ENCODE results near the gene POR. TPM values are rescaled to one million over a fixed set of nuclear protein-coding genes. Genes with fewer than 3 reads are reported as not detected.
A peak's percentile ranks its signal among the peaks of the same experiment; 100 is the strongest.

The POR gene
- total RNA-seq, 5 donors from 2014 or later (not counting 1 experiment from before 2014, with no cell fraction given): 41.1 to 83.3 (median 58.8) TPM

DNA sequence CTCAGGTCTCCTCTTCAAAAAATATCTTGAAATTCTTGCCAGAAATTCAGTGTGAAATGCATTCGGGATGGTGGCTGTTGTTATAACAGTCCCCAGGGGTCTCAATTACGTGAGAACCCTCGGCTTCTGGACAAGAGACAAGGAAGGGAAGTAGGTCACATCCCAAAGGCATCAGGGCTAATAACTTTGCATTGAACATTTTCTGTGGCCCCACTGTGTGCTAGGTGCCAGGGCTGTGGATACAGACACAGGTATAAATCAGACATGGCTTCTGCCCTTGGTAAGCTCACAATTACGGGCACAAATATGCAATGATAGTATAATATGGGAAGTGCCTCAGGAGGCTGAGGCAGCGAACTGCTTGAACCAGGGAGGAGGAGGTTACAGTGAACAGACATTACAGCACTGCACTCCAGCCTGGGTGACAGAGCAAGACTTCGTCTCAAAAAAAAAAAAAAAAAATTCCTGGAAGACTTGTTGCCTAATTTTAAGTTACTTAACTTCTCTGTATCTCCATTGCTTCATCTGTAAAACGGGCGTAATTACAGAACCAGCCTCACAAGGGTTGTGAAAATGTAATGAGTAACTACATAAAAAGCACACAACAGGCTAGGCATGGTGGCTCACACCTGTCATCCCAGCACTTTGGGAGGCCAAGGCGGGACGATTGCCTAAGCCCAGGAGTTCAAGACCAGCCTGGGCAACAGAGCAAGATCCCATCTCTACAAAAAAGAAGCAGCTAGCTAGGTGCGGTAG is 38.7 kb upstream of the POR start:
- Mint-ChIP-seq H3K27ac (no peak overlapping the region), H3K27me3 (no peaks in the 10 kb centered on the region), H3K9me3 (no peaks in the 10 kb centered on the region), H3K4me1 (peaks cover 25 to 29% (median 28%) of the 10 kb centered on the region in 3 donors), H3K36me3 (peaks cover 2% of the 10 kb centered on the region), H3K4me3 (no peak overlapping the region)
- Histone ChIP-seq H3K27me3 (replicated peaks in 1 of 2; ENCODE audit: control insufficient read depth in 2 of 2, extremely low read depth in 1 of 2, insufficient read depth in 2 of 2, low read length in 1 of 2) (no peaks in the 10 kb centered on the region), H3K9me3 (no peaks in the 10 kb centered on the region), H3K36me3 (ENCODE audit: control insufficient read depth in 2 of 2, extremely low read depth in 1 of 2, insufficient read depth in 1 of 2, low read length in 1 of 2) (peaks cover 0 to 2% of the 10 kb centered on the region in 2 donors), H3K4me3 (ENCODE audit: control insufficient read depth in 1 of 2, extremely low read depth in 1 of 2, low read length in 1 of 2) (no peak overlapping the region), H3K27ac (ENCODE audit: low read length) (no peak overlapping the region), H3K4me1 (ENCODE audit: control insufficient read depth in 1 of 2, extremely low read depth in 1 of 2, insufficient read depth in 2 of 2, low read length in 2 of 2) (peaks cover 15 to 23% of the 10 kb centered on the region in 2 experiments)
- no peak for DNase-seq
- POLR2A ChIA-PET: interaction anchor here in 1 of 2 donors (0.6 kb wide), 1 partner anchor 10 kb away, joined by 3 read pairs; no protein-coding TSS in a partner anchor
- ATAC-seq (replicated peaks in 1 of 4): no peak
- WGBS (ENCODE audit: insufficient coverage): 98% methylated on average over 4 of the region's 11 CpGs
- CTCF ChIA-PET: no interaction called here

GRCh38 chr7:75878312-75878768 is 36.6 kb upstream of the POR start:
- Histone ChIP-seq H3K4me3 (ENCODE audit: control insufficient read depth in 1 of 2, extremely low read depth in 1 of 2, low read length in 1 of 2) (peak overlapping the region; percentile 35 to 60), H3K9me3 (no peaks in the 10 kb centered on the region), H3K36me3 (ENCODE audit: control insufficient read depth in 2 of 2, extremely low read depth in 1 of 2, insufficient read depth in 1 of 2, low read length in 1 of 2) (peaks cover 17 to 20% of the 10 kb centered on the region in 2 donors), H3K27me3 (replicated peaks in 1 of 2; ENCODE audit: control insufficient read depth in 2 of 2, extremely low read depth in 1 of 2, insufficient read depth in 2 of 2, low read length in 1 of 2) (no peaks in the 10 kb centered on the region), H3K4me1 (ENCODE audit: control insufficient read depth in 1 of 2, extremely low read depth in 1 of 2, insufficient read depth in 2 of 2, low read length in 2 of 2) (peaks cover 15 to 34% of the 10 kb centered on the region in 2 experiments), H3K27ac (ENCODE audit: low read length) (peak overlapping the region; percentile 82)
- no peaks in the 10 kb centered on the region for H3K27me3 Mint-ChIP-seq
- H3K9me3 Mint-ChIP-seq: no peaks in the 10 kb centered on the region
- DNase-seq (no peak), ATAC-seq (replicated peaks in 1 of 4) (peak in 2 of 4 experiments; percentile 41 to 50)
- H3K4me3 Mint-ChIP-seq: peak overlapping the region; percentile 96 to 99 (median 97)
- CTCF ChIA-PET: interaction anchor here (0.6 to 1.0 kb wide), 3 partner anchors 12 to 38 kb away, joined by 3 to 5 read pairs (median 4); no protein-coding TSS in a partner anchor
- H3K4me1 Mint-ChIP-seq: peaks cover 30 to 43% (median 40%) of the 10 kb centered on the region in 3 donors
- POLR2A ChIA-PET: interaction anchor here (0.5 to 1.5 kb wide), 7 partner anchors 25 to 139 kb away, joined by 3 to 12 read pairs (median 4); partner anchors contain the start of gene HIP1 (in 1 of the 2)
- peak overlapping the region; percentile 92 to 93 for H3K27ac Mint-ChIP-seq
- 46% methylated on average over 3 of the region's 10 CpGs for WGBS (ENCODE audit: insufficient coverage)
- peaks cover 16% of the 10 kb centered on the region for H3K36me3 Mint-ChIP-seq

DNA sequence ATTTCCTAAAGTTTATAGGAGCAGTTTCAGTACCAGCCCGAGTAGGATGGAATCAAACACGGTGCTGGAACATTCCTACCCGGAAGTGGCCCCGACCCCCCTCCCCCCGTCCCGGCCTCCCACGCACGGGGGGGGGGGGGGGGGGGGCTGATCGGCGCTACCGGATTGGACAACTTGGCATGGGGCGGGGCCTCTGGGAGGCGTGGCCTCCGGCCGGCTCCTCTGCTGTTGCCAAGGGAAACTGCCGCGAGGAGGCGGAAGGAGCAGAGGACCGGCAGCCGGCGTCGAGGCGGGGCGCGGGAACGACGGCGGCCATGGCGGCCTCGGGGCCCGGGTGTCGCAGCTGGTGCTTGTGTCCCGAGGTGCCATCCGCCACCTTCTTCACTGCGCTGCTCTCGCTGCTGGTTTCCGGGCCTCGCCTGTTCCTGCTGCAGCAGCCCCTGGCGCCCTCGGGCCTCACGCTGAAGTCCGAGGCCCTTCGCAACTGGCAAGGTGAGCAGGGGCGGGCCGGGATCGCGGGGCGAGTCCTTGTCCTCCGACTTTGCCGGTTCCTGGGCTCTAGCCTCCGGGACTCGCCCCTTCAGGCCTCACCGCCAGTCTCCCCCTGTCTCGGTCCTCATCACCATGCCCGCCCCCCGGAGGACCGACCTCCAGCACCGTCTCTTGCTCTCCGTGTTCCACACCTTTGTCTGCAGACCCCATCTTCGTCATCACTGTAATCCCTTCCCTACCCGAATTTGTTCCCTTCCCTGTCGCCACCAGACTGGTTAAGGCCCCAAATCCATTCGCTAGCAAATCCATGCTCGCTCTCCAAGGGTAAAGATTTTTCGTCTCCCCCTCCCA is 36.0 kb upstream of the POR start, which contains the start of gene RHBDD2:
Gene RHBDD2 (plus strand): TSS at position 266 of the 843 bp plus-strand sequence. CDS start 49 bp downstream, at position 315.
- H3K9me3 ChIP-seq: no peaks in the 10 kb centered on the region
- Mint-ChIP-seq H3K9me3 (no peaks in the 10 kb centered on the region), H3K36me3 (peaks cover 16% of the 10 kb centered on the region), H3K27me3 (no peaks in the 10 kb centered on the region), H3K4me1 (peaks cover 30 to 43% (median 40%) of the 10 kb centered on the region in 3 donors), H3K4me3 (peak within 1 kb of the TSS; percentile 96 to 99 (median 97)), H3K27ac (peak within 1 kb of the TSS; percentile 92 to 93)
- DNase-seq: peak; percentile 87 to 98 (median 95)
- ChIA-PET CTCF (interaction anchor here (0.6 to 1.0 kb wide), 3 partner anchors 13 to 37 kb away, joined by 3 to 5 read pairs (median 4); no protein-coding TSS in a partner anchor), POLR2A (interaction anchor here in 1 of 2 donors (0.5 to 1.5 kb wide), 5 partner anchors 24 to 140 kb away, joined by 3 to 7 read pairs (median 4); partner anchors contain the start of gene HIP1)
- peak within 1 kb of the TSS; percentile 77 to 97 for H3K4me3 ChIP-seq (ENCODE audit: control insufficient read depth in 1 of 2, extremely low read depth in 1 of 2, low read length in 1 of 2)
- under 1% methylated on average over 54 of the region's 65 CpGs for WGBS (ENCODE audit: insufficient coverage)
- peaks cover 19 to 27% of the 10 kb centered on the region in 2 donors for H3K36me3 ChIP-seq (ENCODE audit: control insufficient read depth in 2 of 2, extremely low read depth in 1 of 2, insufficient read depth in 1 of 2, low read length in 1 of 2)
- peaks cover 15 to 34% of the 10 kb centered on the region in 2 experiments for H3K4me1 ChIP-seq (ENCODE audit: control insufficient read depth in 1 of 2, extremely low read depth in 1 of 2, insufficient read depth in 2 of 2, low read length in 2 of 2)
- ATAC-seq (replicated peaks in 1 of 4): peak; percentile 95 to 98 (median 98)
- no peaks in the 10 kb centered on the region for H3K27me3 ChIP-seq (replicated peaks in 1 of 2; ENCODE audit: control insufficient read depth in 2 of 2, extremely low read depth in 1 of 2, insufficient read depth in 2 of 2, low read length in 1 of 2)
- peak within 1 kb of the TSS; percentile 82 for H3K27ac ChIP-seq (ENCODE audit: low read length)

DNA sequence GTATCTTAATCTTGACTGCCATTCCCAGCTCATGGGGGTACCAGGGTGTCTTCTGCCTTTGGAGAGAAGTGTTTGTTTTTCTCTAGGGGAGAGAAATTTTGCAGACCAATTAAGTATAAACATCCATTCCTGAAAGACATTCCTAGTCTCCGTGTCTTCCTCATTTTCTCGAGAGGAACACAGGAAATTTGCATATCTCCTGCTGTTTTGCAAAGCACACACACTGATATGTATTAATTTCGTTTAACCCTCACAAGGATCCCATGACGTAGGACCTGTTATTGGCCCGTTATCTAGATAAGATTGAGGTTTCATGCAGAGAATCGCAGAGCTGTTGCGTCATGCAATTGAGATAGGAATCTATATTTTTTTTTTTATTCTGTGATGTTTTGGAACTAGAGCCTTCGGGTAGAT is 35.2 kb upstream of the POR start:
- CTCF ChIA-PET: no interaction called here
- Histone ChIP-seq H3K9me3 (no peaks in the 10 kb centered on the region), H3K27ac (ENCODE audit: low read length) (peak overlapping the region; percentile 21), H3K4me1 (ENCODE audit: control insufficient read depth in 1 of 2, extremely low read depth in 1 of 2, insufficient read depth in 2 of 2, low read length in 2 of 2) (peaks cover 15 to 34% of the 10 kb centered on the region in 2 experiments), H3K27me3 (replicated peaks in 1 of 2; ENCODE audit: control insufficient read depth in 2 of 2, extremely low read depth in 1 of 2, insufficient read depth in 2 of 2, low read length in 1 of 2) (no peaks in the 10 kb centered on the region), H3K36me3 (ENCODE audit: control insufficient read depth in 2 of 2, extremely low read depth in 1 of 2, insufficient read depth in 1 of 2, low read length in 1 of 2) (peaks cover 19 to 34% of the 10 kb centered on the region in 2 donors), H3K4me3 (ENCODE audit: control insufficient read depth in 1 of 2, extremely low read depth in 1 of 2, low read length in 1 of 2) (peak overlapping the region; percentile 77 to 97)
- Mint-ChIP-seq H3K9me3 (no peaks in the 10 kb centered on the region), H3K27me3 (no peaks in the 10 kb centered on the region), H3K36me3 (peaks cover 23% of the 10 kb centered on the region), H3K4me3 (peak overlapping the region; percentile 96 to 99 (median 97)), H3K4me1 (peaks cover 30 to 43% (median 40%) of the 10 kb centered on the region in 3 donors), H3K27ac (peak overlapping the region; percentile 91 to 93)
- WGBS (ENCODE audit: insufficient coverage): no CpG with 5 or more reads among the region's 8 CpGs
- POLR2A ChIA-PET: interaction anchor here in 1 of 2 donors (0.5 to 0.7 kb wide), 3 partner anchors 34 to 129 kb away, joined by 3 to 4 read pairs (median 4); no protein-coding TSS in a partner anchor
- ATAC-seq (replicated peaks in 1 of 4): peak in 1 of 4 experiments; percentile 38
- DNase-seq: peak in 28 of 35 experiments; percentile 17 to 80 (median 44)

DNA sequence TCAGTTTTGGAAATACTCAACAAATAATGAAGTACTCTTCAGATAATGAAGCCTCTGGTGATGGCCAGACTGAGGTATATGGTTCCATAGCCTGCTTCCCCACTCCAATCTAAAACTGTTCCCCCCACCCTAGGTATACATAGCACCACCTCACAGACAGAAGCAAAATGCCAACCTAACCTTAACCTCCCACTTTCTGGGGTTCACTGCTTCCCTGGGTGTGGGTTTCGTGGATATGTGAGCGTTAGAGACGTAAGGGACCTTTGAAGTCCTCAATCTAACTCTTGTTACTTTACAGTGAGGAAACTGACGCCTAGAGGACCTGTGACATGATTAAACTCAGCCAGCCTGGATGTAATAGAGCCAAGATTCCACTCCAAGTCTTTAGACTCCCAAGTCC is 34.7 kb upstream of the POR start:
- POLR2A ChIA-PET: interaction anchor here in 1 of 2 donors (0.5 to 0.7 kb wide), 2 partner anchors 34 to 36 kb away, joined by 3 to 4 read pairs; no protein-coding TSS in a partner anchor
- Mint-ChIP-seq H3K4me3 (peak overlapping the region; percentile 96 to 99 (median 97)), H3K4me1 (peaks cover 30 to 43% (median 40%) of the 10 kb centered on the region in 3 donors), H3K9me3 (no peaks in the 10 kb centered on the region), H3K36me3 (peaks cover 23% of the 10 kb centered on the region), H3K27me3 (no peaks in the 10 kb centered on the region), H3K27ac (peak overlapping the region; percentile 91 to 93)
- Histone ChIP-seq H3K27me3 (replicated peaks in 1 of 2; ENCODE audit: control insufficient read depth in 2 of 2, extremely low read depth in 1 of 2, insufficient read depth in 2 of 2, low read length in 1 of 2) (no peaks in the 10 kb centered on the region), H3K4me3 (ENCODE audit: control insufficient read depth in 1 of 2, extremely low read depth in 1 of 2, low read length in 1 of 2) (peak overlapping the region in 1 of 2 donors; percentile 97), H3K27ac (ENCODE audit: low read length) (peak overlapping the region; percentile 46), H3K36me3 (ENCODE audit: control insufficient read depth in 2 of 2, extremely low read depth in 1 of 2, insufficient read depth in 1 of 2, low read length in 1 of 2) (peaks cover 21 to 38% of the 10 kb centered on the region in 2 donors), H3K9me3 (no peaks in the 10 kb centered on the region), H3K4me1 (ENCODE audit: control insufficient read depth in 1 of 2, extremely low read depth in 1 of 2, insufficient read depth in 2 of 2, low read length in 2 of 2) (peaks cover 15 to 34% of the 10 kb centered on the region in 2 experiments)
- peak in 2 of 35 experiments; percentile 36 to 37 for DNase-seq
- peak in 1 of 4 experiments; percentile 9 for ATAC-seq (replicated peaks in 1 of 4)
- CTCF ChIA-PET: no interaction called here
- 80% methylated on average over 1 of the region's 4 CpGs for WGBS (ENCODE audit: insufficient coverage)

All from T-cell (primary cell).